Mesenchymal stem cell (in vitro differentiated cells and primary cell): ENCODE data around the gene CRELD2.

Experiments
- DNase-seq: peaks from one replicate; pipeline ENCODE4 v3.0.0-alpha.2; 2013
- H2AFZ ChIP-seq: one replicate; pipeline ENCODE4 v1.6.1; 2013; ENCODE audit warnings: low read depth, mild to moderate bottlenecking, control low read depth, inconsistent platforms, low read length, moderate library complexity
- H2AK5ac ChIP-seq: 2 replicates; pipeline ENCODE4 v1.6.1; 2013; ENCODE audit warnings: low read length, moderate library complexity, mild to moderate bottlenecking, inconsistent platforms; ENCODE audit not compliant: severe bottlenecking
- H2BK120ac ChIP-seq: one replicate; pipeline ENCODE4 v1.6.1; 2013; ENCODE audit warnings: low read depth, mild to moderate bottlenecking, inconsistent platforms, low read length, moderate library complexity
- H2BK12ac ChIP-seq, 2 experiments: one replicate each; pipeline ENCODE4 v1.6.1; 2013; ENCODE audit warnings: inconsistent platforms in 2 of 2, low read length in 2 of 2, mild to moderate bottlenecking in 2 of 2, moderate library complexity in 2 of 2, control low read depth in 1 of 2
- H2BK15ac ChIP-seq: one replicate; pipeline ENCODE4 v1.6.1; 2013; ENCODE audit warnings: mild to moderate bottlenecking, low read depth, inconsistent platforms; ENCODE audit not compliant: poor library complexity, severe bottlenecking
- H2BK5ac ChIP-seq: 2 replicates; pipeline ENCODE4 v1.6.1; 2013; ENCODE audit warnings: low read depth, mild to moderate bottlenecking, low read length, control low read depth, inconsistent platforms; ENCODE audit not compliant: poor library complexity, severe bottlenecking
- H3K14ac ChIP-seq, 2 experiments: one replicate each; pipeline ENCODE4 v1.6.1; 2013; ENCODE audit warnings: inconsistent platforms in 2 of 2, low read length in 2 of 2, control low read depth in 1 of 2, mild to moderate bottlenecking in 1 of 2, moderate library complexity in 1 of 2
- H3K18ac ChIP-seq, 2 experiments: one replicate each; pipeline ENCODE4 v1.6.1; 2013; ENCODE audit warnings: inconsistent platforms in 2 of 2, low read length in 2 of 2, control low read depth in 1 of 2, low read depth in 1 of 2, mild to moderate bottlenecking in 1 of 2
- H3K23ac ChIP-seq, 2 experiments: one replicate each; pipeline ENCODE4 v1.6.1; 2013; ENCODE audit warnings: inconsistent platforms in 2 of 2, low read length in 2 of 2, mild to moderate bottlenecking in 2 of 2, moderate library complexity in 2 of 2, control low read depth in 1 of 2
- H3K27ac ChIP-seq: 2 replicates; pipeline ENCODE4 v1.5.1; 2013; ENCODE audit warnings: mild to moderate bottlenecking, moderate library complexity, low read length, control low read depth, inconsistent platforms; ENCODE audit not compliant: poor library complexity, severe bottlenecking
- H3K27me3 ChIP-seq, 2 experiments: 2 replicates each; pipeline versions ENCODE4 v1.6.1 to v1.7.0; 2013; ENCODE audit warnings: low read length in 2 of 2, mild to moderate bottlenecking in 2 of 2, moderate library complexity in 2 of 2, control low read depth in 1 of 2, inconsistent platforms in 1 of 2; ENCODE audit not compliant: control insufficient read depth in 1 of 2, insufficient read depth in 1 of 2
- H3K36me3 ChIP-seq, 2 experiments: 2 replicates each; pipeline versions ENCODE4 v1.6.1 to v1.7.0; 2013; ENCODE audit warnings: low read length in 2 of 2, control low read depth in 1 of 2, inconsistent platforms in 1 of 2, low read depth in 1 of 2, mild to moderate bottlenecking in 1 of 2; ENCODE audit not compliant: insufficient read depth in 2 of 2, control insufficient read depth in 1 of 2
- H3K4ac ChIP-seq, 2 experiments: one replicate each; pipeline ENCODE4 v1.6.1; 2013; ENCODE audit warnings: inconsistent platforms in 2 of 2, low read length in 2 of 2, mild to moderate bottlenecking in 2 of 2, moderate library complexity in 2 of 2, control low read depth in 1 of 2, low read depth in 1 of 2
- H3K4me1 ChIP-seq: 2 replicates; pipeline ENCODE4 v1.6.1; 2013; ENCODE audit warnings: low read depth, low read length, control low read depth; ENCODE audit not compliant: control insufficient read depth, insufficient read depth
- H3K4me2 ChIP-seq: 2 replicates; pipeline ENCODE4 v1.6.1; 2013; ENCODE audit warnings: low read length, mild to moderate bottlenecking, inconsistent platforms; ENCODE audit not compliant: poor library complexity, severe bottlenecking
- H3K4me3 ChIP-seq, 2 experiments: 2 replicates each; pipeline versions ENCODE4 v1.5.1 to v1.7.0; 2013; ENCODE audit warnings: low read length in 2 of 2, mild to moderate bottlenecking in 2 of 2, control low read depth in 1 of 2, low read depth in 1 of 2; ENCODE audit not compliant: insufficient read depth in 1 of 2
- H3K79me1 ChIP-seq: replicated peaks from 2 replicates; pipeline ENCODE4 v1.6.1; 2013; ENCODE audit warnings: mild to moderate bottlenecking, control low read depth, low read length, inconsistent platforms; ENCODE audit not compliant: poor library complexity, severe bottlenecking
- H3K9ac ChIP-seq: 2 replicates; pipeline ENCODE4 v1.7.0; 2013; ENCODE audit warnings: mild to moderate bottlenecking, low read length, moderate library complexity
- H3K9me3 ChIP-seq: 2 replicates; pipeline ENCODE4 v1.7.0; 2013; ENCODE audit warnings: mild to moderate bottlenecking, low read length; ENCODE audit not compliant: control insufficient read depth
- H4K8ac ChIP-seq: one replicate; pipeline ENCODE4 v1.6.1; 2013; ENCODE audit warnings: inconsistent platforms, mild to moderate bottlenecking, low read length, moderate library complexity
- H4K91ac ChIP-seq: one replicate; pipeline ENCODE4 v1.6.1; 2013; ENCODE audit warnings: mild to moderate bottlenecking, low read length, inconsistent platforms
- WGBS: methylation state at CpG from one replicate; pipeline ENCODE4 v1.1.7; 2013; ENCODE audit warnings: mixed read lengths; 5-methylcytosine and 5-hydroxymethylcytosine counted together

The CRELD2 gene

DNA sequence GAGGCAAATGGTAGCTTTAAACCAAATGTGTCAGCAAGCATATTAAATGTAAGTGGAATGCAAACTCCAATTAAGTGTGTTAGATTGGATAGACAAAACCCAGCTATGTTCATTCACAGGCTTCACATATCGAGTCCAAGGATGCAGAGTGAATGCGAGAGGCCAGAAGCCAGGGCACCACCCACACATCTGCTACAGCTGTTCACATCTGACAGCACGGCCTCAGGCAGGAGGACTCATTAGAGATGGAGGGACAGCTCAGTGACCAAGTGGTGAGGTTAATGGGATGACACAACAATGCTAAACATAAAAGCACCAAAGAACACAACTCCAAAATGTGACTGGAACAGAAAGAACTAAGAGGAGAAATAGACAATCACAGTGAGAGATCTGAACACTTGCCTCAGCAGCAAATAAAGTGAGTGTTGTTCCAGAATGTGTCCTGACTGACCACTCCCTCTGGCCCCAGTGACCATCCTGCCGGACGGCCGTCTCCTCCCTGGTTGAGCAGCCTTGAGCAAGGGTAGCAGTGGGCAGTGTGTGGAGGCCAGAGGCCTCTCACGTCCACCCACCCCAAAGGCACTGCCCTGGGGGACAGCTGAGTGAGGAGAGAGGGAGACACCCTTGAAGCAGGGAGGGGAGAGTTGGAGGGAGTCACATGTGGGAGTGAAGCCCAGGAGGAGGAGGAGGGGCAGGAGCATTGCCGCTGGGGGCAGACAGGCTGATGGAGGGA lies 23.9 kb upstream of the CRELD2 start:
- Histone ChIP-seq H2BK12ac (no peak overlapping the region), H3K27ac (no peak overlapping the region), H3K4me2 (no peak overlapping the region), H3K23ac (no peak overlapping the region), H2AFZ (no peak overlapping the region), H2AK5ac (no peak overlapping the region), H3K4ac (no peak overlapping the region), H3K9ac (no peak overlapping the region), H3K9me3 (peaks cover 5% of the 10 kb centered on the region), H2BK5ac (no peak overlapping the region), H3K4me1 (no peaks in the 10 kb centered on the region), H3K36me3 (peaks cover 22 to 45% of the 10 kb centered on the region in 2 experiments), H4K8ac (no peak overlapping the region), H3K79me1 (peaks cover 28% of the 10 kb centered on the region), H3K4me3 (no peak overlapping the region), H3K18ac (no peak overlapping the region), H3K27me3 (no peaks in the 10 kb centered on the region), H2BK120ac (no peak overlapping the region), H2BK15ac (no peak overlapping the region), H3K14ac (no peak overlapping the region), H4K91ac (no peak overlapping the region)
- 90% methylated on average over 6 of the region's 8 CpGs for WGBS
- DNase-seq = no peak

DNA sequence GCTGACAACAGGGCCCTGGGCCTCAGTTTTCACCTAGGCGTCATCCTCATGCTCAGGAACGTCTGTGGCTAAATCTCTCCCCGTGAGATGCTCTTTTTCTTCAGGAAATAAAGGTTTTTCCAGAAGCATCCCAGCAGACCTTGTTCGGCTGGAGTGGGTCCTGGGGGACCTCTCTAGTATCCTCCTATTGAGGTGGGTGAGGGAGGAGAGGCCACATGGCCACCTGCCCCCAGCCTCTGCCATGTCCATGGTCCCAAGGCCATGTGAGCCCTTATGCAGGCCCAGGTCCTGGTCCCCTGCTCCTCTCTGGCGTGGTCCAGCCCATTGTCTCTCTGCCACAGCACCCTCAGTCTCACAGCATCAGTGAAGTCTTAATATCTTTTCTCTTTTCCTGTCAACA lies 22.2 kb upstream of the CRELD2 start:
- 100% methylated on average over 5 of the region's 5 CpGs for WGBS
- Histone ChIP-seq H4K91ac (no peak overlapping the region), H3K14ac (no peak overlapping the region), H3K79me1 (peaks cover 18% of the 10 kb centered on the region), H3K4me2 (no peak overlapping the region), H3K27me3 (no peaks in the 10 kb centered on the region), H3K18ac (no peak overlapping the region), H4K8ac (no peak overlapping the region), H3K4ac (no peak overlapping the region), H2BK120ac (no peak overlapping the region), H2AK5ac (no peak overlapping the region), H2BK5ac (no peak overlapping the region), H3K4me3 (no peak overlapping the region), H2BK15ac (no peak overlapping the region), H3K27ac (no peak overlapping the region), H3K4me1 (no peaks in the 10 kb centered on the region), H3K36me3 (peaks cover 30 to 48% of the 10 kb centered on the region in 2 experiments), H2BK12ac (no peak overlapping the region), H2AFZ (no peak overlapping the region), H3K9me3 (no peaks in the 10 kb centered on the region), H3K9ac (no peak overlapping the region), H3K23ac (no peak overlapping the region)
- DNase-seq = no peak

DNA sequence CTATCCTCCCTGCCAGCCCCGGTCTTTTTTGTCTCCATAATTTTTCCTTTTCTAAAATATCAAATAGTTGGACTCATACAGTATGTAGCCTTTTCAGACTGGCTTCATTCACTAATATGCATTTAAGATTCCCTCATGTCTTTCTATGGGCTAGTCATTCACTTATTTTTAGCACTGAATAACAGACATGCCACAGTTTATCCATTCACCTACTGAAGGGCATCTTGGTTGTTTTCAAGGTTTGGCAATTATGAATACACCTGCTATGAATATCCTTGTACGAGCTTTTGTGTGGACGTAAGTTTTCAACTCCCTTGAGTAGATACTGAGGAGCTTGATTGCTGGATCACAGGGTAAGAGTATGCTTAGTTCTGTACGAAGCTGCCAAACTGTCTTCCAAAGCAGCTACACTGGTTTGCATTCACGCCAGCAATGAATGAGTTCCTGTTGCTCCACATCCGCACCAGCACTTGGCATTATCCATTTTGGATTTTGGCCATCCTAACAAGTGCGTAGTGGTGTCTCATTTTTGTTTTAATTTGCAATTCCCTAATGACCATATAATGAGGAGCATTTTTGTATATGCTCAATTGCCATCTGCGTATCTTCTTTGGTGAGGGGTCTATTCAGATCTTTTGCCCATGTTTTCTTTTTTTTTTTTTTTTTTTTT lies 21.3 kb upstream of the CRELD2 start:
- H3K4me1 ChIP-seq = no peaks in the 10 kb centered on the region
- no peak overlapping the region for H2AFZ ChIP-seq
- H4K8ac ChIP-seq = no peak overlapping the region
- H2BK120ac ChIP-seq = no peak overlapping the region
- no peak overlapping the region for H2AK5ac ChIP-seq
- H3K14ac ChIP-seq = no peak overlapping the region
- 99% methylated on average over 7 of the region's 8 CpGs for WGBS
- H3K18ac ChIP-seq = no peak overlapping the region
- H3K27ac ChIP-seq = no peak overlapping the region
- H2BK12ac ChIP-seq = no peak overlapping the region
- H3K79me1 ChIP-seq = peaks cover 16% of the 10 kb centered on the region
- H3K4me3 ChIP-seq = no peak overlapping the region
- no peak for DNase-seq
- H3K4ac ChIP-seq = no peak overlapping the region
- no peak overlapping the region for H3K9ac ChIP-seq
- no peak overlapping the region for H3K23ac ChIP-seq
- no peak overlapping the region for H2BK5ac ChIP-seq
- H3K27me3 ChIP-seq = no peaks in the 10 kb centered on the region
- H4K91ac ChIP-seq = no peak overlapping the region
- H2BK15ac ChIP-seq = no peak overlapping the region
- no peak overlapping the region for H3K4me2 ChIP-seq
- no peaks in the 10 kb centered on the region for H3K9me3 ChIP-seq
- H3K36me3 ChIP-seq = peaks cover 38 to 52% of the 10 kb centered on the region in 2 experiments

DNA sequence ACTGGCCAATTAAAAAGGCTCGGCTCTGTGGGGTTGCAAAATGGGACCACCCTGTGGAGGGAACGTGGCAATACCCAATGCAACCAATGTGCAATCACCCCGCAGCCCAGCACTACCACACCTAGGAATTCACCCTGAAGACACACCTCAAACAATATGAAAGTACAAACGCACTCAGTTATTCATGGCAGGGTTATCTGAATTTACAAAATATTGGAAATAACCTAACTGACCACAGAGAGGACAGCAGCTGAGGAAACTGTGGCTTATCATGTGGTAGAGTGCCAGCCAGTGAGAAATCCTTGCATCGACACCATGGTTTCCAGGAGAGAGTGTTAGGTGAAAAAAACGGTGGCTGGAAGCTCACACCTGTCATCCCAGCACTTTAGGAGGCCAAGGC lies 18.9 kb upstream of the CRELD2 start:
- H2BK5ac ChIP-seq = no peak overlapping the region
- no peak overlapping the region for H3K27ac ChIP-seq
- peaks cover 16% of the 10 kb centered on the region for H3K79me1 ChIP-seq
- H3K4me3 ChIP-seq = no peak overlapping the region
- no peak overlapping the region for H3K23ac ChIP-seq
- peaks cover 2% of the 10 kb centered on the region for H3K4me1 ChIP-seq
- H2AFZ ChIP-seq = no peak overlapping the region
- no peak overlapping the region for H3K14ac ChIP-seq
- no peaks in the 10 kb centered on the region for H3K27me3 ChIP-seq
- no peak for DNase-seq
- no peak overlapping the region for H3K18ac ChIP-seq
- no peak overlapping the region for H2BK120ac ChIP-seq
- H2BK15ac ChIP-seq = no peak overlapping the region
- no peak overlapping the region for H3K9ac ChIP-seq
- no peak overlapping the region for H3K4ac ChIP-seq
- H4K91ac ChIP-seq = no peak overlapping the region
- no peak overlapping the region for H2BK12ac ChIP-seq
- H2AK5ac ChIP-seq = no peak overlapping the region
- WGBS = 95% methylated on average over 4 of the region's 6 CpGs
- H3K36me3 ChIP-seq = peaks cover 54 to 57% of the 10 kb centered on the region in 2 experiments
- no peaks in the 10 kb centered on the region for H3K9me3 ChIP-seq
- H4K8ac ChIP-seq = no peak overlapping the region
- H3K4me2 ChIP-seq = no peak overlapping the region
